Measurements from ENCODE around the gene PDGFRB. TPM values are rescaled to one million over a fixed set of nuclear protein-coding genes. Genes with fewer than 3 reads are reported as not detected.

The PDGFRB gene
- total RNA-seq, 1 donor from 2014 or later: 341 TPM

DNA sequence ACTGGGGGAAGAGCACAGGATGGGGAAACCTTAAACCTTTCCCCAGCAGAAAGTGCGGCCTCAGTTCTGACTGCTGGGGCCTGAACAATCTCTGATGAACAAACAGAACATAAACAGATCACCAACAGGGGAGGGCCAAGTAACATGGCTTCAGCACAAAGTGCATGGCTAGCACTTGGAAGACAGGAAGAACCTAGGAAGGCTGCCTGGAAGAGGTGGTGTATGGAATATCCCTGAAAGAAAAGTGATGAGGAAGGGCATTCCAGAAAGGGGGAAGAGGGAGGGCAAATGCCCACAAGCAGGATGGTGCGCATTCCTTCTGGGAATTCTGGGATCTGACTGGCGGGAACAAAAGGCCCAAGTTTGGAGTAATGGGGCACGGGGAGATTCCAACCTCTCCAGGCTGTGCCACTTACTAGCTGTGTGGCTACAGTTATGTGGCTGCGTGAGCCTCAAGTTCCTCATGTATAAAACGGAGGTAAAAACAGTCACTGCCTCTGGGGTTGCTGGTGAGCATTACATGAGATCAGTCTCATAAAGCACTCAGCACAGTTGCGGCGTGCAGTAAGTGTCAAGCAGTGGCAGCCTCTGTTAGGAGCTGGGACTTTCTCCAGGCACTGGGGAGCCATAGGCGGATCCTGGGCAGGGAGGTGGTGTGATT is 1.6 kb downstream of the PDGFRB start:
- intact Hi-C loops (cut with DNase I): loop anchor here (2.0 to 10.0 kb wide), 2 partner anchors 15 to 631 kb away; no protein-coding TSS in a partner anchor
- peaks cover 46 to 60% of the 10 kb centered on the region in 2 donors for H3K4me1 ChIP-seq
- no peak for DNase-seq (ENCODE audit: low spot score in 2 of 2)

DNA sequence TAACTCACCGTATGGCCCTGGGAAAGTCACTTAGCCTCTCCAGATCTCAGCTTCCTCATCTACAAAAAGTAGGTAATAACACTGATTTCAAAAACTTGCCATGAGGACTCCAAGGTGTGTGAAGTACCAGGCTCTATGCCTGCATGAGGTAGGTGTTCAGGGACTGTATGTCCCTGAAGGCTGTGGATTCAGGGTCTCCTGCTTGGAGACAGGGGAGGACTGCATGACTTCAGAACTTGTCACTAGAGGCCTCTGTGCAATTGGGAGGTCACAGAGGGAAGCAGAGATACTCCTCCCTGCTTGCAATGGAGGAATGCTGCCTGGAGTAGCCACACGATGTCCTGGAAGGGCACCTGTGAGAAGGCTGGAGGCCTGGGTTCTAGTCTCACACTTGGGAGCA is 2.2 kb downstream of the PDGFRB start:
- no peak for DNase-seq (ENCODE audit: low spot score in 2 of 2)
- peaks cover 41 to 60% of the 10 kb centered on the region in 2 donors for H3K4me1 ChIP-seq
- no peaks in the 10 kb centered on the region for H3K9me3 ChIP-seq
- intact Hi-C loops (cut with DNase I): loop anchor here (10.0 kb wide), 1 partner anchor 631 kb away; no protein-coding TSS in a partner anchor
- peak overlapping the region; percentile 98 to 99 for H3K27ac ChIP-seq
- no peaks in the 10 kb centered on the region for H3K27me3 ChIP-seq
- TF ChIP-seq, protein P1, sequence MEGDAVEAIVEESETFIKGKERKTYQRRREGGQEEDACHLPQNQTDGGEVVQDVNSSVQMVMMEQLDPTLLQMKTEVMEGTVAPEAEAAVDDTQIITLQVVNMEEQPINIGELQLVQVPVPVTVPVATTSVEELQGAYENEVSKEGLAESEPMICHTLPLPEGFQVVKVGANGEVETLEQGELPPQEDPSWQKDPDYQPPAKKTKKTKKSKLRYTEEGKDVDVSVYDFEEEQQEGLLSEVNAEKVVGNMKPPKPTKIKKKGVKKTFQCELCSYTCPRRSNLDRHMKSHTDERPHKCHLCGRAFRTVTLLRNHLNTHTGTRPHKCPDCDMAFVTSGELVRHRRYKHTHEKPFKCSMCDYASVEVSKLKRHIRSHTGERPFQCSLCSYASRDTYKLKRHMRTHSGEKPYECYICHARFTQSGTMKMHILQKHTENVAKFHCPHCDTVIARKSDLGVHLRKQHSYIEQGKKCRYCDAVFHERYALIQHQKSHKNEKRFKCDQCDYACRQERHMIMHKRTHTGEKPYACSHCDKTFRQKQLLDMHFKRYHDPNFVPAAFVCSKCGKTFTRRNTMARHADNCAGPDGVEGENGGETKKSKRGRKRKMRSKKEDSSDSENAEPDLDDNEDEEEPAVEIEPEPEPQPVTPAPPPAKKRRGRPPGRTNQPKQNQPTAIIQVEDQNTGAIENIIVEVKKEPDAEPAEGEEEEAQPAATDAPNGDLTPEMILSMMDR (IDR thresholded peaks at IDR 0.05): no peak
- peaks cover 3 to 20% of the 10 kb centered on the region in 2 donors for H3K36me3 ChIP-seq
- peak overlapping the region; percentile 57 to 90 for H3K4me3 ChIP-seq

More for the DNA sequence above, 1.6 kb downstream of the PDGFRB start:
- Histone ChIP-seq H3K9me3 (no peaks in the 10 kb centered on the region), H3K27me3 (no peaks in the 10 kb centered on the region), H3K36me3 (peaks cover 3 to 20% of the 10 kb centered on the region in 2 donors), H3K27ac (peak overlapping the region; percentile 98 to 99), H3K4me3 (peak overlapping the region; percentile 57 to 90)
- TF ChIP-seq, protein P1 (IDR thresholded peaks at IDR 0.05): no peak

DNA sequence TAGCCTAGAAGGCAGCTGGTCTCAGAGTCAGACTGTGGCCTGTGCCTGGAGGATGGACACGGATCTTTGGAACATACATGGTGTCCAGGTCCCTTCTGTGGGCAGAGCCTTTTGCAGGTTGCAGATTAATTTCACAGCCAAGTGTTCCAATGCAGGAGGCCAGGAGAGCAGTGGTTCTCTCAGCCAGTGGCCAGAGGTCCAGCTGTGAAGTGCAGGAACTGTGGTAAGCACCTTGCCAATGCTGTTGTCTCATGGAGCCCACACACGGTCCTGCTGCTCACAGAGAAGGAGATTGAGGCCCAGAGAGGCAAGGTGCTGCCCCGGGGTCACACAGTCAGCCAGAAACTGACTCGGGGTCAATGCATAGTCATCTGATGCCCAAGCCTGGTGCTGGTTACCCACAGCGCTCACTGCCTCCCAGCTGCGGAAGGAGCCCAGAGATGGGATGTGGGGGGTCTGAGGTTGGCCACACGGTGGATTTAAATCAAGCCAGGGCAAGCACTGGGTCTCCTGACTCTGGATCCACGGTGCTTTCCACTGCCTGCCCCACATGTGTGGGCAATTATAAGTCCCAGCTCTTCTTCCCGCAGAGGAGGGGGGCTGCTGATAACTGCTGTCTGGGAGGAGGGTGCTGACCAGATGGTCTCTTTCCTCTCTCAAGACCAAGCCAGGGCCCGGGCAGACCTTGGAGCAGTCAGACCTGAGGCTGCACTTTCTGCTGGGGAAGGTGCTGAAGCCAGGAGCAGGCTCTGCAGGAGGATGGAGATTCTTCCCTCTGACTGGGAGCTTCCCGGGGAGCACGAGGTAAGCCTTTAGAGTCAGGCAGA is 2.8 kb downstream of the PDGFRB start:
- Histone ChIP-seq H3K9me3 (no peaks in the 10 kb centered on the region), H3K4me3 (peak overlapping the region; percentile 57 to 90), H3K36me3 (peaks cover 3 to 20% of the 10 kb centered on the region in 2 donors), H3K27ac (peak overlapping the region; percentile 98 to 99), H3K4me1 (peaks cover 41 to 58% of the 10 kb centered on the region in 2 donors), H3K27me3 (no peaks in the 10 kb centered on the region)
- peak in 1 of 2 donors; percentile 63 for DNase-seq (ENCODE audit: low spot score in 2 of 2)
- intact Hi-C loops (cut with DNase I): loop anchor here (10.0 kb wide), 1 partner anchor 632 kb away; no protein-coding TSS in a partner anchor
- TF ChIP-seq, protein P1 (IDR thresholded peaks at IDR 0.05): no peak

DNA sequence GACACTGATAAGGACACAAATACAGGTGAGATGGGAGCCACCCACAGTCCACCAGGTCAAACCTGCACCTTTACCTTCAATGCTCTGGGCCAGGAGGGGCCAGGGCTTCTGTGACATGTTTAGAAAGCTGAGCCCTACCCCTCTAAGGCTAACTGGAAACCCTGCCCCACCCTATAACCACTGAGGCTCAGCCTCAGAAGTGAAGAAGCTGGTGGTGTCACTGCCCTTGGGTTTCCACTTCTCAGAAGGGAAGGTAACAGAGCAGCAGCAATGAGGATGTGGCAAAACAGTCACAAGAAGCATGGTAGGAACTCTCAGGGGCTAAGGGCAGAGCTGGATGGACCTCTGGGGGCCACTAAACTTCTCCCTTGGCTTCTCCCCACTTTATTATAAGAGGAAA is 6.0 kb downstream of the PDGFRB start:
- Histone ChIP-seq H3K4me3 (peak overlapping the region; percentile 7 to 40), H3K9me3 (no peaks in the 10 kb centered on the region), H3K27ac (peak overlapping the region; percentile 98 to 99), H3K36me3 (peaks cover 3 to 20% of the 10 kb centered on the region in 2 donors), H3K4me1 (peaks cover 42 to 81% of the 10 kb centered on the region in 2 donors), H3K27me3 (no peaks in the 10 kb centered on the region)
- TF ChIP-seq, protein P1 (IDR thresholded peaks at IDR 0.05): no peak
- intact Hi-C loops (cut with DNase I): loop anchor here (10.0 kb wide), 2 partner anchors 445 to 635 kb away; no protein-coding TSS in a partner anchor
- no peak for DNase-seq (ENCODE audit: low spot score in 2 of 2)

DNA sequence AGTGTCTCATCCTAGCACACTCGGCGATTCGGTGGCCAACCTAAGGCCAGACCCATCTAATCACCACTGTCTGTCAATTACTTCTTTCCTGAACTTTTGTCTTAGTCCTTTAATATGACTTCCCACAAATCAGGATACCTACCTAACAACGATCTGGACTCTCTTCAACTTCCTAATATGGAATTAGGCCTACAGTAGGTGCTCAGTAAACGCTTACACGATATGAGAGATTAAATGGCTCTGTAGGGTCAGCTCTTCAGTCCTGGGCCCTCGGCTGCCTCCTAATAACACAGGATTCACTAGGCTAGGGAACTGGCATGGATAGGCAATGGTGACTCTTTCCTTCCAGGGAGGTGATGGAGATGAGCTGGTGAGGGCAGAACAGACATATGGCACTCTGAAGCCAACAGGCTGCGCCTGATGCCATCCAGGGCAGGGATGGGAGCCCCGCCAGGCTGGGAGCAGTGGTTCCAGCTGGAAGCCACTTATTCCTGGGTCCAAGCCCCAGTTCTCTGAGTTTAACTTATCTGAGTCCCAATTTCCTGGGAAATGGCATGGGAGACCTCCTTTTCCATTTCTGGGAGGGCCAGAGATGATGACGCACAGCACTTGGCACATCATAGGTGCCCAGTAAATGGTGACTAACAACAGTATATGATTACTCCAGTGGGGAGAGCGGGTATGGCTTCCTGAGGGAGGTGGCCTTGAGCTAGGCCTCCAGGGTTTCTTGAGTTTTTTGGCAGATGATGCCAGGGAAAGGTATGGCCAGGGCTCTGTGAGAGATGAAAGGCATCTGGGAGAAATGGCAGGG is 7.3 kb downstream of the PDGFRB start:
- Histone ChIP-seq H3K4me1 (peaks cover 45 to 93% of the 10 kb centered on the region in 2 donors), H3K27ac (peak overlapping the region; percentile 98 to 99), H3K4me3 (peak overlapping the region; percentile 7 to 40), H3K36me3 (peaks cover 3 to 20% of the 10 kb centered on the region in 2 donors), H3K27me3 (no peaks in the 10 kb centered on the region), H3K9me3 (no peaks in the 10 kb centered on the region)
- DNase-seq (ENCODE audit: low spot score in 2 of 2): peak in 1 of 2 donors; percentile 90
- TF ChIP-seq, protein P1 (IDR thresholded peaks at IDR 0.05): no peak
- intact Hi-C loops (cut with DNase I): loop anchor here (10.0 kb wide), 1 partner anchor 446 kb away; no protein-coding TSS in a partner anchor

Data from ascending aorta (tissue), 2 donors.